NCI-H2227 (cell line): ENCODE data around the gene LHPP.

Experiments
- DNase-seq: peaks from one replicate; lab custom pipeline; 2025; ENCODE audit not compliant: unreplicated experiment; lab: John Stamatoyannopoulos, UW

LHPP gene

DNA sequence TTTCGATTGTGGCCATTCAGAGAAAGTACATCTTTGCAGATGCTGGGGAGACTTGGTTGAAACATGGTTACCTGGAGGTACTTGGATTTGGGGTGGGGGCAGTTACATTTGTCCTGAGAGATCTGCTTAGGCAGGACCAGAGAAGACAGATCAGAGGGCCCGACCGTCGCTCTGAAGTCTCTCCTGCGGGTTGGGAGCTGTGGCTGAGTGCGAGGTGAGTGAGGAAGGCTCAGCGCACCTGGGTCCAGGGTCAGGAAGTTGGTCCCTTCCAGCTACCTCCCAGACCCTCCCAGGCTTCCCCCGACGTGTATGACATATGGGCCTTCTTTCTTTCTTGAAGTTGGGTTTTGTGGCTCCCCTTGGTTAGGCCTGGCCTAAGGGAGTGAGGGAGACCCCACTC is 56.3 kb downstream of the LHPP start:
- DNase-seq: no peak

DNA sequence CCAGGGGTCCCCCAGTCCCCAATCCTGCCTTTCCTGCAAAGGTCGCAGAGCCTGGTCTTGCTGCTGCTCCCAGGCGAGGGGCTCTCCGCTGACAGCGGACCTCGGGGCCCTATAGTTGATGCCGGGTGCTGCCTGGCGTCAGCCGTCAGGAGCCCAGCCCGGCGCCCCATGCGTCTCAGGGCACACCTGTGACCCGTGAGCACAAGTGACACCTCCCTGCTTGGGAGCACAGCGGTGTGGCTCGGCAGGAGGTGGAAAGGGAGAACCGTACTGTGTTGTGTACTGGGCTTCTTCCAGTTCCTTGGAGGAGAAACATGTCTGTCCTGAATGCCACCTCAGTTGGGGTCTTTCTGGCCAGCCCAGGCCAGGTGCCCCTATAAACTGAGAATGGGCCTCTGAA is 56.7 kb downstream of the LHPP start:
- DNase-seq: no peak

DNA sequence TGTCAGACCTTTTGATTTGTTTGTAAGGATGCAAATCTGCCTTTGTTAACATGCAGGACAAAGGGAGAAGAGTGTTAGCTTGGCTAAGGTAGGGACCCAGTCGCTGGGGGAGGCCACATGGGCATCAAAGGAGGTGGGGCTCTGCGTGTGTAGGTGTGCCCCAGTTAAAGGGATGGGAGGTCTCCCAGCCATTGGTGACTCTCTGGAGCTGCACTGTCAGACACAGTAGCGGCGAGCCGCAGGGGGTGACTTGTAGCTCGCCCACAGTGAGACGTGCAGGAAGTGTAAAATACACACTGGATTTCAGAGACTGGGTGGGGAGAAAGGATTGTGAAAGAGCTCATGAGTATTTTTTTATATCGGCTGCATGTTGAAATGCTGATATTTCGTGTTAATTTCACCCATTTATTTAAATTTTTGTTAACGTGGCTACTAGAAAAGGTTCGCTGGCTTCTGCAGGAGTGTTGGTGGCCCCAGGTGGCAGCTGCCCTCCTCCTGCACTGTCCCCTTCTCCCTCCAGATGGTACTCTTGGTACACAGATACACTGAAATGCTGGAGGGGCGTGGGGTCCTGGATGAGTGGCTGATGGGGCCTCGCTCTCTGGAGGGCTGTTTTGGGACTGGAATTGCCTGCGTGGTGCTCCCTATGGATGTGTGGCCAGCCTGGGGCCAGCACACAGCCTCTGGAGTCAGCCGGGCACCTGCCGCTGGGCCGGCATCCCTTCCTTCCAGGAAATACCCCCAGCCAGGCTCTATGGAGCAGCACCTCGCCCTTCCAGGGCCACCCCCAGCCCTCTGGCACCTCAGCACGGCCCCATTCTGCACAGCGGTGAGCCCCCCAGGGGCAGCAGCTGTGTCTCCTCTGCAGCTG is 59.2 kb downstream of the LHPP start:
- DNase-seq: no peak

DNA sequence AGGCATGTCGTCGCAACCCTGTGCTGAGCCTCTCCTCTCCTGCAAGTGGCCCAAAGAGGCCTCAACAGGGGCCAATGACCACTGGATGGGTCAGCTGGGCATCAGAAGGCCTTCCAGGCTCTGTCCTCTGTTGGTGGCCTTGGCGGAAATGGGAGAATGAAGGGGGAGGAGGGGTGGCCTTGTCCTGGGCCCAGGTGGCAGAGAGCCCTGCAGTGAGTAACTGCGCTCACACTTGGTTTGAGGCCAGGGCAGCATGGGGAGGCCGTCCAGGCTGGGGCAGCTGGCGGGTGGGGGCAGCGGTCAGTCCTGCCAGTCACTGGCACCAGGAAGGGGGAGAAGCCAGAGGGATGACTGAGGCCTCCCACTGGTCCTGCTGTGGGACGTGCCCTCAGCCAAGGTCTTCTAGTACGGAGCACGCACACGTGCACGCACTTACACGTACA is 59.8 kb downstream of the LHPP start:
- no peak for DNase-seq

DNA sequence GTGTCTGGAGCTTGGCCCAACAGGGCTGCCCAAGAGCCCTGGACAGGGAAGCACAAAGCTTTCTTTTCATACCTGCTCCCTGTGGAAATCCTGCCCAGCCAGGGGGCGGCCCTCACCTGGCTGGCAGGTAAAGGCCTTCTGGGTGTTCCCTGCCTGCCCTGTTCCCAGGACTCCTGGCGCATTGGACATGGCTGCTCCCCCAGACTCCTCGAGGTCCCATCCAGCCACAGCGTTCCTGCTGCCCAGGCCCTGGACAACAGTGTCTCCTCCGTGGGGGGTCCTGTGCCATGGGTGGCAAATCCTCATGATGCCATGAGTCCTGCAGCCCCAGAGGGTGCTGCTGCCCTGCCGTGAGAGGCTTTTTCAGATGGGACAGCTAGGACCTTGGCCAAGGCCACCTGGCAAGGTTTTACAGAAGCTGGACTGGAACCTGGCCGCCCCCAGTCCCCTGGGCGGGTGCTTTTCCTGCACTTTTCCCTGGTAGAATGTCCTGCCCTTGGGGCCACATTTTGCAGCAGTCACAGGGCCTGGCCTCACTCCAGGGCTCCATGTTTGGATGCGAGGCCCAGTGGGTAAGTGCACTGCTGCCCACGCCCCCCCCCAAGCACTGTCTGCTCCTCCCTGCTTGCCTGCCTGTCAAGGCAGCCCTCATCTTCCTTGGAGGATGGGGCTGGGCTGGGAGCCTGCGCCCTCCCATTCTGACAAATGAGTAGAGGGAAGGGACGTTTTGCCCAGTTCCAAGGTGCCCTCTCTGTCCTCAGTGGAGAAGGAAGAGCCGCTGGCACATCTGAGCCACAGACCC is 60.7 kb downstream of the LHPP start:
- DNase-seq: no peak

DNA sequence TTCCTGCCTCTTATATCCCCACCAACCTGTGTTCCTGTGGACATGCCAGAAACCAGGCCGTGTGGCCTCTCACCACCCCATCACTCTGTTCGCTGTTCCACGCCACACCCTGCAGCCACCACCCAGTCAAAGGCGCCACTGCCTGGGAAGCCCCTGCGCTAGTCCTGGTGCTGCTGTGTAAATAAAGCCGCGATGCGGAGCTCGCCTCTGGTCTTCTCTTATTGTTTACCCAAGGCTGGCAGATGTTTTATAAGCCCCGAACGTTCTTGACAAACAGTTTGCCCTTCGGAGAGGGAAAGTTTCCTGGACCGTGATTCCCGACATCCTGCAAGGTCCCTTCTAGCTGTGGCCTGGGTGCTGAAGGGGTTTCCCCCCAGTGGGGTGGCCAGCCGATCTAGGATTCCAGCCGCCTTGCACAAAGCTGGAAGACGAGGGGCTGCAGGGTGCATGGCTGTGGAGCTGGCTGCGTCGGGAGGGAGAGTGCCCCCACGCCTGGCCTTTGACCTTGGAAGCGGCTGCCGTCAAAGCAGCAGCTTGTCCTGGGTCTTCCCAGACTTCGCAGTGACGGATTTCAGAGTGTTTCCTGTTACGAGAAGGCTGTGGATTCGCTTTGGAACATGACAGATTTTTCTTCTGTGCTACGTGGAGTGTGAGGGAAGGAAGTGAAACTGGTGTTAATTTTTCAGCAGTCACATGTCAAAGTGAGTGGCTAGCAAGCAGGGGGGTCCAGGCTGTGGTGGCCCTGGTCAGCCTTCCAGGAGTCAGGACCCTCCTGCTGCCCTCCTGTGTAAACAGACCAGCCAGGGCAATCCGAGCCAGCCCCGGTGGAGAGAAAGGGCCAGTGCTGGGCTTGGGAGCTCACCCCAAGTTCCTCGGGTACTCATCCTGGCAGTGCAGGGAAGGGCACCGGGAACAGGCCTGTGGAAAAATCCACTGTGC is 61.6 kb downstream of the LHPP start:
- DNase-seq: no peak

DNA sequence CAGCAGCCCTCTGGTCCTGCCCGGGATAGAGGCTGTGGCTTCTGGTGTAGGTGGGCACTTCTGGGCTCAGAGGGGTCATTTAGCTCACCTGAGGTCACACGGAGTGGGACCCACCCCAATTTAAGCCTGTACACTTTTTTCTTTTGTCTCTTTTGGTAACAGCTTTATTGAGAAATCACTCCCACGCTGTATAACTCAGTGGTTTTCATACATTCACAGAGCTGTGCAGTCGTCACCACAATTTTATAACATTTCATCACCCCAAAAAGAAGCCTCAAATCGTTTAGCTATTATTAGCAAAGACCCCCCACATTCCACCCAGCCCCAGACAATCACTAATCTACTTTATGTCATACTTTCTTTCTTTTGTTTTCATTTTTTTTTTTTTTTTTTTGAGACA is 62.3 kb downstream of the LHPP start:
- no peak for DNase-seq

DNA sequence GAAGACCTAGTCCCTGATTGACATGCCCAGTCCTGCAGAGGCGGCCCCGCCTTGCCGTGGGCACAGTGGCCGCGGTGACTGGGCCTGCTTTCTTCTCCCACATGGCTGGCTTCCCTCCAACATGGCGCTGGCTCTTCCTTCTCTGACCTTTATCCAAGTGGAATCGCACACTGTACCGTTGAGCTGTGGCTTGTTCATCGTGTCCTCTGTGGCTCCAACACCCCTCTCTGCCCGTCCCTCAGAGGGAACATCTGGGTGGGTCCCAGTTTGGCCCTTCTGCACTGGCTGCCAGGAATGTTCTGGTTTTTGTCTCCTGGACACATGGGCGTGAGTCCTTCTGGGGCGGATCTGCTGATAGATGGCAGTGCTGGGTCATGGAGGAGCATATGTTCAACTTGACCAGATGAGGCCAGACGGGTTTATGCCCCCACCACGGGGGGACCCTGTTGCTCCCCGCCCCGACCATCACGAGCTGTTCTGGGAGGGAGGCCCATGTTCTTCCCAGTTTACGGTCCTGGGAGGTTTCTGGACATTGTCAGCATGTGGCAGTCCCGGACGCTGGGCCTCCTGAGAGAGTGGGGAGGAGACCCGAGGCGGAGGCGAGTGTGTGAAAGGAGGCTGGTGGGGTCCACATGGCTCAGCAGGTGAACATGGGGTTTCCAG is 63.5 kb downstream of the LHPP start:
- no peak for DNase-seq

DNA sequence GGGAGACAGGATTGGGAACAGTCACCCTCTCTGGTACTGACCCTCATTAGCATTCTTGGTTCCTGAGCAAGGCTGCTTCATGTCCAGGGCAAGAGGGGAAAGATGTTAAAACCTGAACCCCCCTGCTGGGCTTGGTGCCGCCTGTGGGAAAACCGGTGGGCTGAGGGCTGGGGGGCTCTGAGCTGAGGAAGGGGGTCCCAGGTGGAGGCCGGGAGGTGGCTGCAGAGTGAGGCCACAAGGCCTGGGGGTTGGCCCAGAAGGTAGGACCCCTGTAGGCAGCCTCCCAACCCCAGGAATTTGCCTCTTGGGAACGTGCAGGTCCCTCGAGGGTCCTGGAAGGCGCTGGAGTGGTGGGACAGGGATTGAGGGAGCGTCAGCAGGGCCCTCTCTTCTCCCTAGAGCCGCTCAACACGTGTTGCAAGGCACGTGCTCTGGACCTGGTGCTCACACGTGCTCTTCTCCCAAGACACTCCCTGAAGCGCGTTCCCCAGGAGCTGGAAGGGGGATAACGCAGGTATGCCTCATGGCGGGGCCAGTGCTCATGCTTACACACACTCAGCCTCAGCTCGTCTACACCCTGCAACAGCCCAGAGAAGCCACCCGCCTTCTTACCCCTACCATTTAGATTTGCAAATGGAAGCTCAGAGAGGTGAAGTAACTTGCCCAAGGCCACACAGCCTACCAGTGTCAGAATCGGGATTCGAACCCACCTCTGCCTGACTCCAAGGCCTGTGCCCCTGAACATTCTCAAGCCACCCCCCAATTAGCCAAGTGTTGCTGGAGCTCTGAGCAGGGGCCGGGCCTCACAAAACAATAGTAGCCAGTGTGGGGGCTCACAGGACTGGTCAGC is 64.4 kb downstream of the LHPP start:
- no peak for DNase-seq

DNA sequence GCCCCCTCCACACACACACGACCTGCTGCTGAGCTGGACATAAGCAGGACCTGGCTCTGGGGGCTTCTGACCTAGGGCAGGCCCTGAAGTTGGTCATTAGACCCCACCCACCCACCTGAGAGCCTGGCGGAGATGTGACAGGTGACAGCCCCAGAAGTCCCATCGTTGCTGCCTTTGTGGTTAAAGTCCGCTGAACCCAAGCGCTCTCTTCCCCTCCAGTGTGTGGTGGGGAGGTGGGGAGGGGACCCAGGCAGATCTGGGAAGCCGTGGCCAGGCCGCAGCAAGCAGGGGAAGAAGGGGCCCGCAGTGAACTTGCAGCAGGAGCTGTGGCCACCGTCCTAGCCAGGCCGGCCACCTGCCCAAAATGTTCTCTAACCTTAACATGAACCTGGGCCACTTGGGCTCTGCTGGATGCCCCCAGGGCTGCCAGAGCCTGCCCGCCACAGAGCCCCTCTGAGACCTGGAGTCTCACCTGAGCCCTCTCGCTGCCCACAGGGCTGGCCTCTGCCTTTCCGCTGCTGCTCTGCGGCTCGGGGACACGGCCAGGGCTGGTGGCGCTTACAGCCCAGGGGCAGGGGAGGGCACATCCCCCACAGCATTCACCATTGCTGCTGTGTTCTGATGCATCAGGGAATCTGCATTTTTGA is 65.1 kb downstream of the LHPP start:
- no peak for DNase-seq

DNA sequence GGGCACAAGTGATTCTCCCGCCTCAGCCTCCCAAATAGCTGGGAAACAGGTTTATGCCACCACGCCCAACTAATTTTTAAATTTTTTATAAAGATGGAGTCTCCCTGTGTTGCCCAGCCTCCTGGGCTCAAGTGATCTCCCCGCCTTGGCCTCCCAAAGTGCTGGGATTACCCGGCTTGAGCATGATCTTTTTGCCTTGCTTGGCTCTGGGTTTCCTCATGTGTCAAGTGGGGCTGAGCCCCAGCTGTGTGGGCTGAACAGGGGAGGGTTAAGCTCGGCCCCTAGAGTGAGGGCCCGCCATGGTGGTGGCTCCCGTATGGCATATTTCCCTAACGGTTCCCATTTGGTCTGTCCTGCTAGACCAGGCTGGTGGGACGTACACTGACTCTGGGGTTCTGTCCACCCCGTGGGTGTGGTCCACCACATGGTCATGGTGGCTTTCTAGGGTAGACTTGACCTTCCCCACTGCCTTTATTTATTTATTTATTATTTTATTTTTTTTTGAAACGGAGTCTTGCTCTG is 66.3 kb downstream of the LHPP start:
- no peak for DNase-seq

DNA sequence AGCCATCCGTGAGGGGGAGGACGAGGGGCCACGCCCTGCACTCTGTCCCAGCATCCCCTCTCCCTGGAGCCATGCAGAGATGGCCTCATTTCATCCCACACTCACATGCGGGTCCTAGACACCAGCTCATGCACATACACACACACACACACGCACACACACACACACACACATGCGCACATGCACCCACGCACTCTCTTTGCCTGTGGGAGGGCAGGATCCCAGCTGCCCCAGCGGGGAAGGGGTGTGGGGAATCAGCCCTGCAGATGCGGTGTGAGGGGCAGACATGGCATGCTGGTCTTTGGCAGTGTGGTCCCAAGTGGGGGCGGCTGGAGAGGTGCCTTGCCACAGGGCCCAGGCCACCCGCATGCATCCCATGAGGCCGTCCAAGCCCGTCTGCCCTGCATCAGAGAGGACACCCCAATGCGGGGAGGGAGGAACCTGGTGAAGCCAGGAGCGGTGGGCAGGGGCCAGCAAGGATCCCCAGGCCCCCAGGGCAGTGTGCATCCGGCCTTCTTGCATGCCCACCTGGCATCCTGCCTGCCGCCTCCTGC is 68.1 kb downstream of the LHPP start:
- no peak for DNase-seq

DNA sequence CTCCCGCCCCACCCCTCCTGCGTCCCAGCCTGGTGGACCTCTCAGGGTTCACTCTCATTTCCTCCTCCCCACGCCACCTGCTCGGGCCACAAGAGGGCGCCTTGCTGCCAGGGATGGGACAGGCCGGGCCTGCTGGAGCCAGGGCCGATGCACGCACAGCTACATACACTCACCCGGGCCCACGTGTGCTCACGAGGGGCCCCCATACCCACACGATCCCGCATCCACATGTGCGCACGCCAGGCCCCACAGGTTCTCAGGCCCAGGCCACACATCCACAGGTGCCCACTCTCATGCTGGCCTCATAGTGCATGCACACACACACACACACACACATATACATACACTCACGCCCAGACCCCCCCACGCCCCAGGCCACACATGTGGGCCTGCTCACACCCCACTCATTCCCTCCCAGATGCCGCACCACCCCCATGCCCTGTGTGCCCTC is 68.6 kb downstream of the LHPP start:
- peak; percentile 87 for DNase-seq

DNA sequence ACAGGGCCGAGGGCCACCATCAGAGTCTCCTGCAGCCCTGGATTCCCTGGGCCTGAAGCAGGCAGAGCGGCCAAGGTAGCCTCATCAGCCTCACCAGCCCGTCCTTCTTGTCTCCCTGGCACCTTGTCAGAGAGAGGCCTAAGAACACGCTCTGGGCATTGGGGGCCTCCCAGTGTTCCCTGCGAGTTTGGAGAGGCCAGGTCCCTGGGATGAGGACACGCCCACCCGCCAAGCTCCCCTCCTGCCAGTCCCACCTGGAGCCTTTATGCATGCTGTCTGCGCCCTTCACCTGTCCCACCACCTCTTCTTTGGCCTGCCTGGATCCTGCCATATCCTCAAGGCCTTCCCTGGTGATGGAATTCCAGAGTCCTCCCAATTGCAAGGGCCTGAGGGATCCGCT is 69.2 kb downstream of the LHPP start:
- DNase-seq: no peak

DNA sequence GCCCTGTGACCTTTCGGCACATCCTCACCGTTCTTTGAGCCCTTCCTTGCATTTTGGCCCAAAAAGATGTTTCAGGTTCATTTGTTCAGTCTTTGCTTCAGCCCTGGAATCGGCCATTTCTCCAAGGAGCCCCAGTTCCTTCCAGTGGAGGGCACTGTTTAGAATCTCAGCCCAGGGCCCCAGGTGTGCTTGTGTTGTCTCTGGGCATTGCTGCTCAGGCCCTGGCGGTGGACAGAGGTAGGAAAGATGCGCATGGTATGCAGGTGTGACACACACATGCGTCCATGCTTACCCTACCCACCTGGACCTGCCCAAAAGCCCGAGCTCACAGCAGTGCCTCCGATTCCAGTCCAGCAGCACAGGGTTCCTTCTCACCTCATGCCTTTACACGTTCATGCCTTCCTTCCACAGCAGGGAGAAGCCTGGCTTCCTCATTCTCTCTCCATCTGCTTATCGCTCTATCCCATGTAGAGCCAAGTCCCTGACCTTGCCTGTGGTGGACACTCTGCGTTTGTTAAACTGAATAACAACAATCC is 70.6 kb downstream of the LHPP start:
- no peak for DNase-seq

DNA sequence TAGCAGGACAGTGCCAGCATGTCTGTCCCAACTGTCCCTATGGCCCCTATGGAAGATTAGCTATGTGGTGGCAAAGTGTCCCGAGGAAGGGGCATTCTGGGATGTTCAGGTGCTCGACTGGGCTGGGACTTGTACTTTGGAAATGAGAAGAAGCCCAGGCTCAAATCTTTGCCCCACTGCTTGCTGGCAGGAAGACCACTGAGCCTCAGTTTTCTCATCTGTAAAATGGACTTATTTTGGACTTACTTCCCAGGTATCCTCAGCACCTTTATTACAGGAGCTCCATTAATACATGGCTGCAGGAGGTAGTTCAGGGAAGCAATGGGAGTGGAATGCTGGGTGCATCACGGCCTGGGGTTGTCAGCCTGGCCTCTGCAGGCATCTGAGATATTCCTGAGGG is 71.2 kb downstream of the LHPP start:
- DNase-seq: no peak

DNA sequence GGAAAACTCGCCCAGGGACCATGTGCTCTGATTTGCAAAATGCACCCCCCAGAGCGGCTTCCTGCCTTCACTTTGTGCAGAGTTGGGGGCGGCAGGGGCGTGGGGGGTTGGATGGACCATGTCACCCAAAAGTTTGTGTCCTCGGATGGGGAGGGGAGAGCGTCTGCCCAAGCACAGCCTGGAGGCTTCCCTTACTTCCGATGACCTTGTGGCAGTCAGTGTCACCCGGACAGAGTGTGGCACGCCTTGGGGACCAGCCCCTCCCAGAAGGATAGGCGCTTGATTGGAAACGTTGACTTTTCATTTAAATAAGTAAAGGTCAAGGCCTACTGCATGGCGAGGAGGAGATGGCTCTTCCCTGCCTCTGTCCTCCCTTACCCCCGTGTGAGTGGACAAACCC is 71.6 kb downstream of the LHPP start:
- no peak for DNase-seq

DNA sequence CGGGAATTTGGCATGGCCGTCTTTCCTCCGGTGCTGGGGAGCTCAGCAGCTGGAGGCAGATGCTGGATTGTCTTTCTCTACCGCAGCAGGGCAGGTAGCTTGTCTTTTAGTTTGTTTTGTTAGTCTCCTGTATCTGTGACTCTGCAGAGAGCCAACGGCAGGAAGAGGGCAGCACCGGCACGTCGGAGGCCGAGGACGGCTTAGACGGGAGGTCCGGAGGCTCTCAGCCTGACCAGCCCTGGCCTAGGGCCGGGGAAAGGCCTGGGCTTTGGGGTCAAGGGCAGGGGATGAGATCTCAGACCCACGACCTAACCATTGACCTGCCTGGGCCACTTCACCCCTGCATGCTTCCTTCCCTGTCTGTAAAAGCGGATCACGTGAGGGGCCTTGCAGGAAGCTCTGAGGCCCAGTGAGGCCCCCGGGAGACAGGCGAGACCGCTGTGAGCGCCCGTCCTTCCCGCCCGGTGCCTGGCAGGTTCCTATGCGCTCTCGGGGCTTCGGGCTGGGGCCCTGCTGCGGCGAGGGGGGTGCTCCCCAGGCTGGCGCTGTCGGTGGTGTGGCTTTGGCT is 72.7 kb downstream of the LHPP start:
- DNase-seq: no peak
